IMR-90 (cell line): ENCODE data around the gene ANKRD44. TPM values are rescaled to one million over a fixed set of nuclear protein-coding genes. Genes with fewer than 3 reads are reported as not detected.

Experiments used
- ATAC-seq: fragments of 200-7000 bp; cut with Tn5 transposase; 2 replicates; pipeline ENCODE4 v1.9.1; 2020; ENCODE audit warnings: low read depth, mild to moderate bottlenecking, moderate library complexity
- BruUV-seq: library from RNA; stranded (reverse); fragments of 400-500 nt; replicated peaks from 2 replicates; lab custom pipeline; 2021; lab: Mats Ljungman, UMichigan
- CTCF ChIA-PET: fragments of 300-600 bp; formaldehyde crosslinking; extraction: SDS; loops from one replicate; lab custom pipeline; 2021; ENCODE audit warnings: antibody characterized with exemption; lab: Yijun Ruan, JAX
- POLR2A ChIA-PET: fragments of 300-600 bp; sonication (Branson Sonifier 250); formaldehyde crosslinking; loops from one replicate; lab custom pipeline; 2022; ENCODE audit warnings: antibody characterized with exemption; ENCODE audit not compliant: unreplicated experiment; lab: Charles Lee
- DNase-seq: peaks from one replicate; pipeline ENCODE4 v3.0.0; 2013
- H2AFZ ChIP-seq: replicated peaks from 2 replicates; pipeline ENCODE3; 2013; ENCODE audit warnings: low read length, mild to moderate bottlenecking; ENCODE audit not compliant: poor library complexity
- H2AK5ac ChIP-seq: 2 replicates; pipeline ENCODE4 v1.6.1; 2013; ENCODE audit warnings: low read depth, low read length, inconsistent platforms
- H2AK9ac ChIP-seq: replicated peaks from 2 replicates; pipeline ENCODE3; 2013; ENCODE audit warnings: mild to moderate bottlenecking, low read depth, low read length, moderate library complexity; ENCODE audit not compliant: poor library complexity
- H2BK120ac ChIP-seq: 2 replicates; pipeline ENCODE4 v1.6.1; 2013; ENCODE audit warnings: low read depth, low read length, inconsistent platforms
- H2BK15ac ChIP-seq: 3 replicates; pipeline ENCODE4 v1.6.1; 2013; ENCODE audit warnings: low read depth, low read length, inconsistent platforms
- H2BK20ac ChIP-seq: 2 replicates; pipeline ENCODE4 v1.6.1; 2013; ENCODE audit warnings: low read depth, mild to moderate bottlenecking, inconsistent platforms, low read length, moderate library complexity
- H2BK5ac ChIP-seq: 2 replicates; pipeline ENCODE4 v1.6.1; 2013; ENCODE audit warnings: mild to moderate bottlenecking, low read depth, low read length, inconsistent platforms; ENCODE audit not compliant: poor library complexity, severe bottlenecking
- H3K14ac ChIP-seq: replicated peaks from 2 replicates; pipeline ENCODE4 v1.6.1; 2013; ENCODE audit warnings: low read depth, low read length, inconsistent platforms
- H3K18ac ChIP-seq: 2 replicates; pipeline ENCODE4 v1.6.1; 2013; ENCODE audit warnings: low read depth, low read length, control low read depth
- H3K23ac ChIP-seq: 2 replicates; pipeline ENCODE4 v1.6.1; 2013; ENCODE audit warnings: low read depth, low read length, inconsistent platforms
- H3K27ac ChIP-seq: 2 replicates; pipeline ENCODE4 v1.5.1; 2013; ENCODE audit warnings: mild to moderate bottlenecking, control low read depth, low read length; ENCODE audit not compliant: insufficient read depth
- H3K27me3 ChIP-seq: 2 replicates; pipeline ENCODE4 v1.6.1; 2013; ENCODE audit warnings: low read length; ENCODE audit not compliant: control insufficient read depth, insufficient read depth
- H3K36me3 ChIP-seq: 2 replicates; pipeline ENCODE4 v1.6.1; 2013; ENCODE audit warnings: low read length, mixed read lengths; ENCODE audit not compliant: control insufficient read depth, insufficient read depth
- H3K4ac ChIP-seq: 2 replicates; pipeline ENCODE4 v1.6.1; 2013; ENCODE audit warnings: low read depth, low read length, inconsistent platforms
- H3K4me1 ChIP-seq: 2 replicates; pipeline ENCODE4 v1.6.1; 2013; ENCODE audit warnings: low read length, mixed read lengths; ENCODE audit not compliant: control insufficient read depth, insufficient read depth
- H3K4me2 ChIP-seq: 2 replicates; pipeline ENCODE4 v1.6.1; 2013; ENCODE audit warnings: low read depth, mild to moderate bottlenecking, control low read depth, low read length, moderate library complexity
- H3K4me3 ChIP-seq: 2 replicates; pipeline ENCODE4 v1.5.1; 2013; ENCODE audit warnings: low read depth, mild to moderate bottlenecking, control low read depth, low read length, moderate library complexity; ENCODE audit not compliant: insufficient read depth
- H3K56ac ChIP-seq: 2 replicates; pipeline ENCODE4 v1.6.1; 2013; ENCODE audit warnings: low read length, inconsistent platforms; ENCODE audit not compliant: insufficient read depth; ENCODE audit errors: extremely low read depth
- H3K79me1 ChIP-seq, 2 experiments: 2 replicates each; pipeline ENCODE4 v1.6.1; 2013; ENCODE audit warnings: low read length in 2 of 2, inconsistent platforms in 1 of 2, low read depth in 1 of 2
- H3K9ac ChIP-seq: 2 replicates; pipeline ENCODE4 v1.6.1; 2013; ENCODE audit warnings: low read depth, low read length, control low read depth
- H3K9me1 ChIP-seq: 2 replicates; pipeline ENCODE4 v1.6.1; 2013; ENCODE audit warnings: low read length, inconsistent platforms; ENCODE audit not compliant: insufficient read depth
- H3K9me3 ChIP-seq: 2 replicates; pipeline ENCODE4 v1.6.1; 2013; ENCODE audit warnings: low read length; ENCODE audit not compliant: control insufficient read depth, insufficient read depth
- H4K20me1 ChIP-seq: 2 replicates; pipeline ENCODE4 v1.6.1; 2013; ENCODE audit warnings: low read length, inconsistent platforms; ENCODE audit not compliant: insufficient read depth
- H4K5ac ChIP-seq: 2 replicates; pipeline ENCODE4 v1.6.1; 2013; ENCODE audit warnings: mild to moderate bottlenecking, low read depth, low read length, control low read depth
- H4K8ac ChIP-seq, 2 experiments: 2 replicates each; pipeline ENCODE4 v1.6.1; 2013; ENCODE audit warnings: low read depth in 2 of 2, low read length in 2 of 2, control low read depth in 1 of 2, inconsistent platforms in 1 of 2
- H4K91ac ChIP-seq: 2 replicates; pipeline ENCODE4 v1.6.1; 2013; ENCODE audit warnings: low read depth, low read length, inconsistent platforms; ENCODE audit not compliant: insufficient read depth
- BHLHE40 ChIP-seq: fragments of 150-350 bp; IDR thresholded peaks from 2 replicates; pipeline ENCODE4 v1.6.1; 2016; ENCODE audit warnings: mild to moderate bottlenecking, low read depth, low read length
- CEBPB ChIP-seq: IDR thresholded peaks from 2 replicates; pipeline ENCODE4 v1.6.1; 2012; ENCODE audit warnings: low read depth, low read length, improper control_type of control experiment
- CHD1 ChIP-seq: IDR thresholded peaks from 2 replicates; pipeline ENCODE4 v1.6.1; 2012; ENCODE audit warnings: low read depth, low read length, improper control_type of control experiment
- CTCF ChIP-seq: conservative IDR thresholded peaks from 2 replicates; pipeline ENCODE4 v1.5.1; 2012; ENCODE audit warnings: mild to moderate bottlenecking, low read depth, low read length, improper control_type of control experiment
- ELK1 ChIP-seq: fragments of 150-350 bp; IDR thresholded peaks from 2 replicates; pipeline ENCODE4 v1.6.1; 2016; ENCODE audit warnings: low read depth, mild to moderate bottlenecking, low read length, moderate library complexity, borderline replicate concordance
- FOS ChIP-seq: fragments of 150-350 bp; IDR thresholded peaks from 2 replicates; pipeline ENCODE4 v1.6.1; 2016; ENCODE audit warnings: low read depth, low read length
- MAFK ChIP-seq: IDR thresholded peaks from 2 replicates; pipeline ENCODE4 v1.6.1; 2012; ENCODE audit warnings: low read depth, low read length, improper control_type of control experiment
- MAZ ChIP-seq: IDR thresholded peaks from 2 replicates; pipeline ENCODE4 v1.6.1; 2012; ENCODE audit warnings: low read depth, mild to moderate bottlenecking, low read length, improper control_type of control experiment, moderate library complexity, borderline replicate concordance
- MXI1 ChIP-seq: IDR thresholded peaks from 2 replicates; pipeline ENCODE4 v1.6.1; 2012; ENCODE audit warnings: low read depth, mild to moderate bottlenecking, low read length, moderate library complexity, borderline replicate concordance
- NFE2L2 ChIP-seq: fragments of 150-350 bp; IDR thresholded peaks from 2 replicates; pipeline ENCODE4 v1.6.1; 2016; ENCODE audit warnings: low read depth, mild to moderate bottlenecking, low read length
- POLR2A ChIP-seq: IDR thresholded peaks from 2 replicates; pipeline ENCODE4 v1.6.1; 2012; ENCODE audit warnings: mild to moderate bottlenecking, low read depth, low read length
- RAD21 ChIP-seq: IDR thresholded peaks from 2 replicates; pipeline ENCODE4 v1.6.1; 2012; ENCODE audit warnings: low read length, improper control_type of control experiment
- RCOR1 ChIP-seq: IDR thresholded peaks from 2 replicates; pipeline ENCODE4 v1.6.1; 2012; ENCODE audit warnings: mild to moderate bottlenecking, low read length, improper control_type of control experiment; ENCODE audit not compliant: insufficient replicate concordance
- RFX5 ChIP-seq: IDR thresholded peaks from 2 replicates; pipeline ENCODE4 v1.8.0; 2012; ENCODE audit warnings: low read depth, mild to moderate bottlenecking, low read length, moderate library complexity
- SMC3 ChIP-seq: fragments of 150-350 bp; IDR thresholded peaks from 2 replicates; pipeline ENCODE4 v1.6.1; 2016; ENCODE audit warnings: low read depth, mild to moderate bottlenecking, antibody characterized with exemption, low read length, moderate library complexity
- USF2 ChIP-seq: fragments of 150-350 bp; IDR thresholded peaks from 2 replicates; pipeline ENCODE4 v1.6.1; 2017; ENCODE audit warnings: mild to moderate bottlenecking, antibody characterized with exemption, low read length, low read depth
- WGBS, 2 experiments: methylation state at CpG; one replicate each; pipeline versions ENCODE4 v1.1.5 to v1.1.7; 2013; ENCODE audit warnings: missing lambda C conversion rate in 2 of 2; ENCODE audit not compliant: insufficient read length in 1 of 2; ENCODE audit errors: extremely low coverage in 2 of 2; 5-methylcytosine and 5-hydroxymethylcytosine counted together
- dilution Hi-C: fragments of 300-500 bp; cut with HindIII; formaldehyde crosslinking; loops from one replicate; pipeline ENCODE4 v1.14.3; 2018; ENCODE audit warnings: low sequenced_read_pairs; ENCODE audit not compliant: unreplicated experiment
- in situ Hi-C: fragments of 300-500 bp; cut with MboI; formaldehyde crosslinking; loops from 3 replicates; pipeline ENCODE4 v1.14.3; 2019; ENCODE audit warnings: low sequenced_read_pairs, inconsistent platforms, mixed read lengths
- intact Hi-C: fragments of 100-400 bp; cut with micrococcal nuclease; formaldehyde crosslinking; loops from 2 replicates; pipeline ENCODE4 v1.10.0; 2022
- polyA plus RNA-seq, 3 experiments: library from polyadenylated mRNA; depleted of rRNA; stranded (reverse); fragments of >200 nt; gene quantifications; 2 replicates each; pipeline ENCODE4 v1.2.3, GENCODE V29; 2012; ENCODE audit warnings: low replicate concordance in 1 of 3
- total RNA-seq: library from RNA; depleted of rRNA; stranded (reverse); fragments of >200 nt; gene quantifications from 2 replicates; pipeline ENCODE4 v1.2.3, GENCODE V29; 2012

ANKRD44 gene
- total and polyA plus RNA-seq, 2 of the 4 experiments (the other 2 are of a cell fraction), result 5.2 to 15.6 TPM

- TF ChIP-seq SMC3 (no peak), MXI1 (no peak), CTCF (no peak), ELK1 (no peak), RAD21 (no peak), FOS (no peak), MAFK (no peak), USF2 (no peak), NFE2L2 (no peak), POLR2A (no peak), RFX5 (no peak), CHD1 (no peak), MAZ (no peak), CEBPB (no peak), BHLHE40 (no peak), RCOR1 (no peak)
- Histone ChIP-seq H3K4me2 (no peak overlapping the region), H3K9me3 (no peaks in the 10 kb centered on the region), H3K79me1 (no peaks in the 10 kb centered on the region), H4K5ac (no peak overlapping the region), H2BK120ac (no peak overlapping the region), H2BK20ac (no peak overlapping the region), H3K23ac (no peak overlapping the region), H3K14ac (no peak overlapping the region), H2BK5ac (no peak overlapping the region), H3K36me3 (no peaks in the 10 kb centered on the region), H3K4me3 (no peak overlapping the region), H3K56ac (no peak overlapping the region), H4K20me1 (no peaks in the 10 kb centered on the region), H2AK9ac (no peak overlapping the region), H3K18ac (no peak overlapping the region), H3K9me1 (no peaks in the 10 kb centered on the region; the same call in 1 of the 2 replicates), H2AK5ac (no peak overlapping the region), H3K27me3 (no peaks in the 10 kb centered on the region), H2AFZ (no peak overlapping the region), H3K4ac (no peak overlapping the region), H4K91ac (no peak overlapping the region), H3K27ac (no peak overlapping the region), H2BK15ac (no peak overlapping the region), H3K9ac (no peak overlapping the region), H4K8ac (no peak overlapping the region), H3K4me1 (no peaks in the 10 kb centered on the region)
- DNase-seq, result no peak
- POLR2A ChIA-PET, result no interaction called here
- in situ Hi-C loops (no loop called here), intact Hi-C loops (no loop called here), dilution Hi-C loops (no loop called here)
- no peak for ATAC-seq
- WGBS, 2 experiments, result no CpG with 5 or more reads among the region's 5 CpGs
- no TSS peak for BruUV-seq
- CTCF ChIA-PET, result interaction anchor here (0.6 kb wide), 2 partner anchors 243 to 295 kb away, joined by 4 read pairs; no protein-coding TSS in a partner anchor
Measured at GRCh38 chr2:196954001-196954400, 356.6 kb downstream of the ANKRD44 start.
